Fibroblast of skin of left biceps (primary cell): ENCODE results near the gene HSPBAP1.
"Not testable (repeated sequence)": the region's sequence is repeated elsewhere in the genome, so short reads cannot be mapped to it uniquely, and the experiment has no call there.

Experiments
- DNase-seq, 2 experiments: peaks; one replicate each; pipeline ENCODE4 v3.0.0-alpha.2; 2013; ENCODE audit warnings: low read depth in 2 of 2

Gene HSPBAP1

DNA sequence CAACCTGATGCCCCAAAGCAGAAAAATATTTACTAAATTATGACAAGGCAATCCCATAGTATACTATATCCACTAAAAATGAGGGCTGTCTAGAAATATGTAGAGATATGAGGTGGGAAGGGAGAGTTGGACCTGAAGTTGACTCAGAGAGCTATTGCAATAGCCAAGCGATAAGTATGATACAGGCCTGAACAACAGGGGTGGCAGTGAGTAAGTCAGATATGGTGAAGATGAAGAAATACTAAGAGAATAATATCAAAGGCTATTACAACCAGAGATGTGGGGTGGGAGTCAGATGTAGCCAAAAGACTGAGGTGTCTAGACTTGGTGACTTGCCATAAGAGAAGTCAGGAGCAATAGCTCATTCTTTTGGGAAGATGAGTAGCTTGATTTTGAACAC lies 9.2 kb downstream of the HSPBAP1 start:
- DNase-seq = no peak

GRCh38 chr3:122782804-122783203 lies 10.8 kb downstream of the HSPBAP1 start:
- DNase-seq = no peak

DNA sequence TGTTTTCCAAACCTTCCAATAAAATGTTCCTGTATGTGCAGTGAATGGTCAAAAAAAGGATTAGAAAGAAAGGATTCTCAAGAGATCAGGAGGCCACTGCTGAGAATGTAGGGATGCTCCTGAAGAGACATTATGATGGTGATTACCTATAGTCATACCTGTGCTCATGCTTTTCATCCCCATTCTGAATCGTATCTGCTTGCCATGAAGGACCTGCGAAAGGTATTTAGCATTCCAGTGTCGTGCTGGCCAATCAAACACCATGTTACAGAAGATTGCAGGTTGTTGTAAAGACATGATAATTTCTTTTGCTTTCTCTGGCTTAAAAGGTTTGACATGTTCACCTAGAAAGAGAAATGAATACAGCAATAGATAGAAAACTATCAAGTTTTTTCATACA lies 16.1 kb downstream of the HSPBAP1 start:
- no peak for DNase-seq

DNA sequence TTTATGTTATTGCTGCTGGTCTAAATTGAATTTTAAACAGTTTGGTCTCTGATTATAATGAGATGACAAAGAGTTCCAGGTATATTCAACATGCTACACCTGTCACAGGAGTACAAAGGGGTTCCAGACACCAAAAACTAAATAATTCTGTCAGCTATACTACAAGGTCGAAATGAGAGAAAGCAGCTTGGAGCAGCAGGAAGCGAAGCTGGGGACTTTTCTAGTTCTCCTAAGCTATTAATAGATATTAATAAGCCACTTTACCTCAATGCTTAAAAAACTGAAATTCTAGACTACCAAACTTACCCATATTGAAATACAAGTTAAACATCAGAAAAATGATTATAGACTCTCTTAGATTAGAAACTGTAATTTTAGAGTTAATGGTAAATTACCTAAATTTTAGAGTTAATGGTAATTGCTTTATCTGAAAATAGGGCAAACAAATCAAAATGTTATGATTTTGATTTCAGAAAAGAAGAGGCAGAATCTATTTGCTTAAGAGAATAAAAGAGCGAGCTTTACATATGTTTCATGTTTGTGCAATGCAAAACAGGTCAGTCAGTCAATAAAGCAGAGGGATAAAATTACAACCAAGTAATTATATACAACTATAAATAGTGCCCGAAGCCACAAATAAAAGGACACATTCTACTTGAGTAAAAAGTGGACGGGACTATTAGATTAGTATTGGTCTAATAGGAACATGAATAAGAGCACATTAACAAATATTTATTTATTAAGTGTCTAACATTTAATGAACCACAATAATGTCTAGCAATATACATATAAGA lies 16.8 kb downstream of the HSPBAP1 start:
- no peak for DNase-seq

GRCh38 chr3:122774564-122774963 lies 19.1 kb downstream of the HSPBAP1 start:
- no peak for DNase-seq

DNA sequence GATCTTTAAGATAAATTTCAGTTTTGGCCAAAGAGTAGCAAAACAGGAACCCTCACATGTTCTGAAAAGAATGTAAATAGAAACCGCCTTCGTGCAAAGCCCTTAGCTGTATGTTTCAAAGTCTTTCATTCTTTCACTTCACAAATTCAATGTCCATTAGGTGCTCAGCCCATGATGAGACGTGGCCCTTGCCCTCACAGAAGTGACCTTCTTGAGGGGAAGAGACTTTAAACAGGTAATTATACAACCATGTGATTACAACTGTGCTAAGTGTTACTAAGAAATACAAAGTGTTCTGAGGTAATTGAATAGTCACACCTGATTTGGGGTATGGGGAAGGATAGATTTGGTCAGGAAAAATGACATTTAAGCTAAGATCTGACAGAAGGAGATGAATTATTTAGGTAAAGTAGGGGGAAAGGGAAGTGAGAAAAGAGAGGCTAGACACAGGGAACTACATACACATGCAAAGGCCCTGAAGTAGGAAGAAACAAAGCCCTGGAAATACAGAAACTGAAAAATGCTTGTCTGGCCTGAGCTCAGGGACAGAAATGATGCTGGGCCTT lies 19.6 kb downstream of the HSPBAP1 start:
- no peak for DNase-seq

- DNase-seq = no peak
Observed at GRCh38 chr3:122772827-122773226, 20.8 kb downstream of the HSPBAP1 start.

DNA sequence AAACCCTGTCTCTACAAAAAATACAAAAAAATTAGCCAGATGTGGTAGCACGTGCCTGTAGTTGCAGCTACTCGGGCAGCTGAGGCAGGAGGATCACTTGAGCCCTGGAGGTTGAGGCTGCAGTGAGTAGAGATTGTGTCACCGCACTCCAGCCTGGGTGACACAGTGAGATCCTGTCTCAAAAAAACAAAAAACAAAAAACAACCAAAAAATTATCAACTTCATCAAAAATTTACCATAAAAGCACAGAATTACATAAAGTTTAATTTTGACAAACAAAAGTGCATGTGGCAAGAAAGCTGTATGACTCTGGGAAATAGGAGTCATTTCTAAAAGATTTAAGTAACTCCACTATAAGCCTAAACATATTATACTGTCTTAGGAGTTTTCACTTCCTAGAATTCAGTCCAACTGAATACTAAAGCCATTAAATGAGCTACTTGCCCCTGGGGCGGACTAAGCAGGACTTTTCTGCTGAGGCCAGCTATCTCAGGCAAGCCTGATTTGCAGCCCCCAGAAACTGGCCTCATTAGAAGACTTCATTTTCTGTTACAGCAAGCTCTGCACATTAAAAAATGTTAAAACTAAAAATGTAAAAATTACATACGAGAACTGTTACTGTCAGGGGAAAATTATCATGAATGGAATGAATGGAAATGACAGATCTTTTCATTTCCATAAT lies 23.0 kb downstream of the HSPBAP1 start:
- no peak for DNase-seq

DNA sequence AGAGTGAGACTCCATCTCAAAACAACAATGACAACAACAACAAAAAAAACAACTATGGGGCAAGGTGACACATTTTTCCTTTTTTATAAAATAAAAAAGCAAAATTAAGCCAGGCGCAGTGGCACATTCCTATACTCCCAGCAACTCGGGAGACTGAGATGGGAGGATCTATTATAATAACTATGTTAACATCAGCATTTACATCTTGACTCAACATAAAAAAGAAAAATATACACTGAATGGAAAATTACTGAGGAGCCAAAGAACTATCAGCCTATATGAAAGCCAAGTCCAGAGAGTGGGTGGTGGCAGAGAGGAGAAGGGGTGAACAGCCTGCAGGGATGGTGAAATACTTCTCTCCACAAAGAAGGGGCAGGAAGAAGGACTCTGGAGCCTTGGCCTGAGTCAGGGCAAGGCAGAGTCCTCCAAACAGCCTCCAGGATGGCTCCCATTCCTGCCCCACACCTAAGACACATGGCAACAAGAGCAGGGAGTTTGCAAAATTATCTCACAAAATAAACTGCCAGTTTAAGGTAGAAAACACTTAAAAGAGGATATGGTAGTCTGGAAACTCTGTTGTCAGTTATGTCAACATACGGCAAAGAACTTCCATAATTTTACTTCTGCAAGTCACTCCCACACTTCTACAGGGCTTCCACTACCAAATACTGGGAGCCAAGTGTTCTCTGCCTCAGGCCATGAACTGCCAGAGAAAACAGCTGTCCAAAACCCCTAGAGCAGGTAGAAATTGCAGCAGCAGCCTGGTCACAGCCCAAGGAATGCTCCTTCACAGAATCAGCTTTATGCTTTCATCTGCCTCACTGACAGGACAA lies 25.9 kb downstream of the HSPBAP1 start:
- no peak for DNase-seq

DNA sequence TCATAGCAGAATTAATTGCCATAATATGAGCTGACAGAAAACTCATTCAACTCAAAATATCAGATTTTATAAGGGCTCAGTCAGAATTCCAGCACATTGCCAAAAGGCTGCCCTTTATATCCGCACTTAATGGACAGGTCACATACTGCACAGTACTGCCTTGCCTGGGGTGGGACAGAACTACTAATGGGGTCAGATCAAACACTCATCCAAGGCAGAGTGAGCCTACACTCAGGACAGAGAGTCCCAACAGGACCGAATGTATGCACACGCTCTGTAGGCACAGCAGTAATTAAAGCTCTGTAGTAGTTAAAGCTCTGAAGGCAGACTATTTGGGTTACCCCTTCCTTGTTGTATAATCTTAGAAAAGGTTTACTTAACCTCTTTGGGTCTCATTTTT lies 27.2 kb downstream of the HSPBAP1 start:
- DNase-seq = no peak

DNA sequence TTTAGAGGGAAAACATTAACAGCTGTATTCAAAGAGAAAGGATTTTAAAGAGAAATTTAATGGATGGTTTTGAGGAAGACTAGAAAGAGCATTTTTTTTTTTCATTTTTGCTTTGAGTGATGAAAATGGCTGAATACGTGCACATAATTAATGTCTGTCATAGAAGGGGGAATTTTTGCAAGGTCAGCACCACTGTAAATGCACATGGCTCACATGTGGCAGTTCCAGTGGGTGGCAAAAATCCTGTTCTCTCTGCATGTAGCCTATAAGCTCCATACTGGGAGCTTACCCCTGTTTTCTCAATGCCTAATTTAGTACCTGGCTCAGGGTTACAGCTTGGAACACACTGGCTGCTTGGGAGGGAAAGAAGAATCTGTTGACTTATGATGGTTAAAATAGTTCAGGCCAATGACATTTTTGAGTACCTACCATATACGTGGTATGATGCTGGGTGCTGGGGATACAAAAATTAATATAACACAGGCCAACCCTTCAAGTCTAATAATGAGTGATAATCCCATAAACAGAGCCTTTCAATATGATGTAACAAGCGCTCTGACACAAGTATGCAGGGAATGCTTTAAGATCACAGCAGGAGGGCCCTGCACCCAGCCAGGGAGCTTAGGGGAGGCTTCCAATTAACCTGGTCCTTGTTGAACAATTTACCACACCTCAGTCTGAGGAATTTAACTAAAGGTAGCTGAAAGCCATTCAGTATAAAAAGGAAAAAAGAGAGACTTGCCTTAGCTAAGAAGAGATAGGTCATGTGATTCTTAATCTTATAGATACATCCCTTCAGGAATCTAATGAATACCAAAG lies 33.0 kb downstream of the HSPBAP1 start:
- no peak for DNase-seq

DNA sequence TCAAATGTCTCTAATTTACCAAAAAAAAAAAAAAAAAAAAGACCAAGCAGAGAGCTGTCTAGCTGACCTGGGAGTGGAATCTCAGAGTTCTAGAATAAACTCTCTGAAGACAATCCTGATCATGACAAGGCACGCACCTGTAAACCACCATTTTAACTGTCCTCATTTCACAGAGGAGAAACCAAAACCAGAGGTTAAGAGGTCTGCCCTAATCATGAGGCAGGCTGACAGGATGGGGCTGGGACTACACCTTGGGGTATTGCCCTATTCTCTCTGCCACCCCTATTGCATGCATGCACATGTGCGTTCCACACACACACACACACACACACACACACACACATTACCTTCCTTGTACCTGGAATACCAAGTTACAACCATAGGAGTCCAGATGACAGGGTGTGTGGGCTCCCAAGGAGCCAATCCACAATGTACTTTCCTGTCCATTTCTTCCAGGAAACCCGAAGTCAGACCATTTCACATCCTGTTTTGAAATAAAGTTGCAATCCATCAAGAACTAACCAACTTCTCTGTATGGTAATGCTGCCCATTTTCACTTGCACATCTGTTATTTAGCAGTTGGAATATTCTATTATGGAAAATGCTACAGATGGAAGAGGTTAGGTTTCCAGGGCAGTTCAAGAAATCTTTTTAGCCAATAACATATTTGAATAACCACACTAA lies 34.6 kb downstream of the HSPBAP1 start:
- peak; percentile 29 to 31 for DNase-seq

DNA sequence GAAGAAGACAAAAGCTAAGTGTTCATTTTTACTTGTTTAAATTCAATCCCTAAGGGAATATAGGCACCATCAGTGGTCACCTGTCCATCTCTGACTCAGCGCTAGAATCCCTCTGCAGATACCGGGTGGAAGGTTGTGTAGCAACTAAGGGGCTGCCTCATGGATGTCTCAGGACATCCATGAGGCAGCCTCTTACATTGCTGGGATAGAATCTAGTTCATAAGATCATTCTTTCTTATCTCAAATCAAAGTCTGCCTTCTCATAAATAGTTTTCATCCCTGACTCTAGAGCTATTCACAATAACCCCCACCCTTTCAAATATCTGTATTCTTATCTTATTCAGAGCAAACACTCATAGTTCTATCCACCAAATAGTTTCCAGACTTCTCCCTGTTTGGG lies 38.1 kb downstream of the HSPBAP1 start:
- no peak for DNase-seq

DNA sequence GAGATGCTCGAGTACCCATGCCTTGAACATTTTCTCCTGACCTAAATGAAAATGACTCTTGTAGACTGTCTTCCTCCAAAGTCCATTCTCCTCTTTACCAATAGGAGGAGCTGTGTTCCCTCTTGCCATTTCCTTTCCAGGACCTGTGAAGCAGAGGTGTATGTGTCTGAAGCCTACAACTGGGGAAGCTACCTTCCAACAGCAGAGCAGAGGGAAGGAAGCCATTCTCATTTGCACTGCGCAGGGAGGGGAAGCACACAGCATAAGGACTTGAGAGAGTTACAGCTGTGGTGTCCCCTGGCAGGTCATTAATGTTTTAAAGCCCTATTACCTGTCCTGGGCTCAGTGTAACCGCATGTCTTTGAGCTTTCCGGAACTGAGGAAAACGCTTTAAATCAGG lies 38.7 kb downstream of the HSPBAP1 start:
- no peak for DNase-seq

- no peak for DNase-seq
Observed at GRCh38 chr3:122748347-122748746, 45.3 kb downstream of the HSPBAP1 start.

GRCh38 chr3:122747295-122747694 lies 46.3 kb downstream of the HSPBAP1 start:
- DNase-seq = not testable (repeated sequence)

DNA sequence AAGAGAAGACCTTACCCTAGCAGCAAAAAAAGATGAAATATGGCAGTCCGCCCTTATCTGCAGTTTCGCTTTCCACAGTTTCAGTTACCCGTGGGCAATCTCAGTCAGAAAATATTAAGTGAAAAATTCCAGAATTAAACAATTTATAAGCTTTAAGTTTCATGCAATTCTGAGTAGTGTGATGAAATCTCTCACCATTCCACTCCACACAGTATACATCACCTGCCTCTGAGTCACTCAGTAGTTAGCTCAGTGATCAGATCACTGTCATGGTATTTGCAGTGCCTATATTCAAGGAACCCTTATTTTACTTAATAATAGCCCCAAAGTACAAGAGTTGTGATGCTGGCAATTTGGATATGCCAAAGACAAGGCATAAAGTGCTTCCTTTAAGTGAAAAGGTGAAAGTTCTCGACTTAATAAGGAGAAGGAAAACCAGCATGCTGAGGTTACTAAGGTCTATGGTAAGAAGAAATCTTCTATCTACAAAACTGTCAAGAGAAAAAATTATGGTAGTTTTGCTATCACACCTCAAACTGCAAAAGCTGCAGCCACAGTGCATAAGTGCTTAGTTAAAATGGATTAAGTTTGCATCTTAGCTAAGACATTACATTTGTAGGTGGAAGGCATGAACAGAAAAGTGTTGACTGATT lies 48.1 kb downstream of the HSPBAP1 start:
- DNase-seq = peak; percentile 23 to 26

DNA sequence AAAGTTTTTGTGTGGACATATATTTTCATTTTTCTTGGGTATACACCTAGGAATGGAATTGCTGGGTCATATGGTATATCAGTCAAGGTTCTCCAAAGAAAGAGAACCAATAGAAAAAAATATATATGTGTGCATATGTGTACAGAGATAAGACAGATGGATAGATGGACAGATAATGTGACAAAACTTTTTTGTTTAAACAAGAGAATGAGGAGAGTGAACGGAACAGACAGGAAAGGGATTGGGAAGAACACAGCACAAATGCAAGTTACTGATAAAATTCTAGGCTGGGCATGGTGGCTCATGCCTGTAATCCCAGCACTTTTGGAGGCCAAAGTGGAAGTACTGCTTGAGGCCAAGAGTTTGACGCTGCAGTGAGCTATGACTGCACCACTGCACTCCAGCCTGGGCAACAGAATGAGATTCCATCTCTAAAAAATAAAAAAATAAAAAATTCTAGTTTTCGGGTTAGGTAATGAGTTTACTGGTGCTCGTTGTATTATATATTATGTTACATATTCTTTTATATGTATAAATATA lies 50.0 kb downstream of the HSPBAP1 start:
- DNase-seq = no peak

GRCh38 chr3:122742234-122742633 lies 51.4 kb downstream of the HSPBAP1 start:
- no peak for DNase-seq

GRCh38 chr3:122739172-122739571 lies 54.5 kb downstream of the HSPBAP1 start:
- DNase-seq = no peak
